Breast epithelium (tissue), 3 donors: ENCODE data around the gene DSG2.

Experiments used
- CTCF ChIP-seq, 3 donors: fragments of 450-650 bp; IDR thresholded peaks; one replicate each; pipeline ENCODE4 v1.5.1; 2016 to 2017; ENCODE audit warnings: antibody characterized with exemption in 3 of 3, mild to moderate bottlenecking in 3 of 3, moderate library complexity in 3 of 3
- POLR2AphosphoS5 ChIP-seq, 3 donors: sonication (generic); formaldehyde crosslinking; IDR thresholded peaks; one replicate each; pipeline ENCODE4 v1.6.1; 2017; ENCODE audit warnings: antibody characterized with exemption in 3 of 3

GRCh38 chr18:31549416-31549815 lies 51.4 kb downstream of the DSG2 start:
- TF ChIP-seq CTCF (IDR thresholded peaks at IDR 0.05): no peak
- TF ChIP-seq POLR2AphosphoS5 (IDR thresholded peaks at IDR 0.05): no peak
